Activated T-helper 17 cell treated with anti-CD3 and anti-CD28 coated beads, Interleukin-2, amount 50 U/mL, for 72 hours (primary cell): ENCODE results near the gene ZSCAN23. TPM values are rescaled to one million over a fixed set of nuclear protein-coding genes. Genes with fewer than 3 reads are reported as not detected.

Experiments
- total RNA-seq, 2 donors: library from RNA; stranded (reverse); gene quantifications; one replicate each; pipeline ENCODE4 v1.2.3, GENCODE V29; 2022

Gene ZSCAN23
- total RNA-seq, 2 donors from 2014 or later, result 0.24 to 0.52 TPM

Other genes starting within 250 kb of the ZSCAN23 start
- 1 to 10 TPM; 1.0 to 1.8 TPM for gene ZSCAN9, start 218.2 kb downstream of the ZSCAN23 start, total RNA-seq
- 1 to 10 TPM; 1.6 to 1.7 TPM for gene ZKSCAN4, start 191.2 kb downstream of the ZSCAN23 start, total RNA-seq
- under 1 TPM in 1 of 2 donors, not detected in 1; 0.21 TPM for gene NKAPL, start 184.2 kb downstream of the ZSCAN23 start, total RNA-seq
- 1 to 10 TPM; 3.3 to 4.3 TPM for gene ZSCAN26, start 176.3 kb downstream of the ZSCAN23 start, total RNA-seq
- under 1 TPM; 0.64 to 0.76 TPM for gene PGBD1, start 161.9 kb downstream of the ZSCAN23 start, total RNA-seq
- 1 to 10 TPM in 1 of 2 donors, under 1 TPM in 1; 0.63 to 1.0 TPM for gene ZSCAN31, start 107.3 kb downstream of the ZSCAN23 start, total RNA-seq
- 1 to 10 TPM; 1.5 to 2.6 TPM for gene ZKSCAN3, start 93.5 kb downstream of the ZSCAN23 start, total RNA-seq
- 1 to 10 TPM; 2.9 to 4.3 TPM for gene ZSCAN12, start 43.7 kb downstream of the ZSCAN23 start, total RNA-seq
- gene GPX6, start 72.3 kb upstream of the ZSCAN23 start, total RNA-seq, result not detected
- gene GPX5, start 82.4 kb upstream of the ZSCAN23 start, total RNA-seq, result not detected